ENCODE measurements around the gene KLRF2.

KLRF2 gene

GRCh38 chr12:9895215-9895971 is 14.1 kb downstream of the KLRF2 start:
- no peak for DNase-seq

GRCh38 chr12:9897535-9897934 is 16.2 kb downstream of the KLRF2 start:
- no peak for DNase-seq

GRCh38 chr12:9899209-9899608 is 17.9 kb downstream of the KLRF2 start:
- no peak for DNase-seq

GRCh38 chr12:9900930-9901329 is 19.6 kb downstream of the KLRF2 start:
- DNase-seq = no peak

- DNase-seq = no peak
Measured at GRCh38 chr12:9902539-9903228, 21.4 kb downstream of the KLRF2 start.

GRCh38 chr12:9906873-9907272 is 25.6 kb downstream of the KLRF2 start:
- DNase-seq = no peak

GRCh38 chr12:9907769-9908168 is 26.5 kb downstream of the KLRF2 start:
- DNase-seq = no peak

GRCh38 chr12:9908350-9908749 is 27.1 kb downstream of the KLRF2 start:
- DNase-seq = no peak

- no peak for DNase-seq
Measured at GRCh38 chr12:9909724-9910123, 28.4 kb downstream of the KLRF2 start.

- DNase-seq = no peak
Measured at GRCh38 chr12:9910716-9911421, 29.6 kb downstream of the KLRF2 start.

GRCh38 chr12:9911708-9912107 is 30.4 kb downstream of the KLRF2 start:
- no peak for DNase-seq

GRCh38 chr12:9919443-9919842 is 38.2 kb downstream of the KLRF2 start:
- DNase-seq = no peak

- DNase-seq = no peak
Measured at GRCh38 chr12:9920451-9920850, 39.2 kb downstream of the KLRF2 start.

- no peak for DNase-seq
Measured at GRCh38 chr12:9922429-9922828, 41.1 kb downstream of the KLRF2 start.

GRCh38 chr12:9925705-9926393 is 44.6 kb downstream of the KLRF2 start:
- DNase-seq = no peak

- no peak for DNase-seq
Measured at GRCh38 chr12:9926876-9927275, 45.6 kb downstream of the KLRF2 start.

GRCh38 chr12:9928607-9929006 is 47.3 kb downstream of the KLRF2 start:
- no peak for DNase-seq

GRCh38 chr12:9931245-9931644 is 50.0 kb downstream of the KLRF2 start:
- DNase-seq = no peak

- no peak for DNase-seq
Measured at GRCh38 chr12:9932270-9932669, 51.0 kb downstream of the KLRF2 start, which contains the start of gene CLEC2A. CLEC2A (minus strand) TSS chr12:9932370; CDS start chr12:9932329, 41 bp downstream.

- DNase-seq = no peak
Measured at GRCh38 chr12:9933958-9934357, 52.7 kb downstream of the KLRF2 start.

GRCh38 chr12:9935026-9935425 is 53.7 kb downstream of the KLRF2 start:
- no peak for DNase-seq

- no peak for DNase-seq
Measured at GRCh38 chr12:9936591-9936990, 55.3 kb downstream of the KLRF2 start.

- DNase-seq = no peak
Measured at GRCh38 chr12:9940375-9940774, 59.1 kb downstream of the KLRF2 start.

Measured in activated effector memory CD4-positive, alpha-beta T cell treated with anti-CD3 and anti-CD28 coated beads, Interleukin-2, amount 50 U/mL, for 16 hours (primary cell).